Measurements from ENCODE around the gene NUAK2. TPM values are rescaled to one million over a fixed set of nuclear protein-coding genes. Genes with fewer than 3 reads are reported as not detected.

The NUAK2 gene
- total RNA-seq, 2 donors from 2014 or later, result 21.2 to 27.2 TPM

DNA sequence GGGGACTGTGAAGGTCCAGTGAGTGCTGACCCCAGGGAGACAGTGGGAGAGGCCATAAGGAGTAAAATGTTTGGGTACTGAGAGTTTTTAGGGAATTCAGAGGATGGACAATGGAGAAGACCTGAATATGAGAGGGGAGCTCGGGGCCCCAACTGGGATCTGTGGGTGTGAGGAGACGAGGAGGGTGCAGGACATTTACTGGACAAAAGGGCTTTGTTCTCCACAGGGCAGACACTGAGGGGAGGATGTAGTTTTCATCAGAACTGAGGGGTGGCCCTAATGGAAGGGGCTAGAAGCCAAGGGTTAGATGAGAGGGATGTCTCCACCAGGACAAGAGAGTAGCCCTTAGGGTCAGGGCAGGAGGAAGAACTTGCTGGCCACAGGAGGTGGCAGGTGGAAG is 63.8 kb downstream of the NUAK2 start:
- H3K36me3 ChIP-seq, result no peaks in the 10 kb centered on the region
- H3K27ac ChIP-seq, result no peak overlapping the region
- H3K4me1 ChIP-seq, result no peaks in the 10 kb centered on the region
- no peaks in the 10 kb centered on the region for H3K9me3 ChIP-seq
- no peak for DNase-seq
- intact Hi-C loops (cut with DNase I), result loop anchor here (10.0 kb wide), 1 partner anchor 113 kb away; no protein-coding TSS in a partner anchor
- TF ChIP-seq, protein P1, sequence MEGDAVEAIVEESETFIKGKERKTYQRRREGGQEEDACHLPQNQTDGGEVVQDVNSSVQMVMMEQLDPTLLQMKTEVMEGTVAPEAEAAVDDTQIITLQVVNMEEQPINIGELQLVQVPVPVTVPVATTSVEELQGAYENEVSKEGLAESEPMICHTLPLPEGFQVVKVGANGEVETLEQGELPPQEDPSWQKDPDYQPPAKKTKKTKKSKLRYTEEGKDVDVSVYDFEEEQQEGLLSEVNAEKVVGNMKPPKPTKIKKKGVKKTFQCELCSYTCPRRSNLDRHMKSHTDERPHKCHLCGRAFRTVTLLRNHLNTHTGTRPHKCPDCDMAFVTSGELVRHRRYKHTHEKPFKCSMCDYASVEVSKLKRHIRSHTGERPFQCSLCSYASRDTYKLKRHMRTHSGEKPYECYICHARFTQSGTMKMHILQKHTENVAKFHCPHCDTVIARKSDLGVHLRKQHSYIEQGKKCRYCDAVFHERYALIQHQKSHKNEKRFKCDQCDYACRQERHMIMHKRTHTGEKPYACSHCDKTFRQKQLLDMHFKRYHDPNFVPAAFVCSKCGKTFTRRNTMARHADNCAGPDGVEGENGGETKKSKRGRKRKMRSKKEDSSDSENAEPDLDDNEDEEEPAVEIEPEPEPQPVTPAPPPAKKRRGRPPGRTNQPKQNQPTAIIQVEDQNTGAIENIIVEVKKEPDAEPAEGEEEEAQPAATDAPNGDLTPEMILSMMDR (IDR thresholded peaks at IDR 0.05), result no peak
- H3K9ac ChIP-seq (ENCODE audit: low read depth in 2 of 2, low read length in 2 of 2), result no peak overlapping the region
- H3K4me3 ChIP-seq, result no peak overlapping the region
- no peaks in the 10 kb centered on the region for H3K27me3 ChIP-seq

DNA sequence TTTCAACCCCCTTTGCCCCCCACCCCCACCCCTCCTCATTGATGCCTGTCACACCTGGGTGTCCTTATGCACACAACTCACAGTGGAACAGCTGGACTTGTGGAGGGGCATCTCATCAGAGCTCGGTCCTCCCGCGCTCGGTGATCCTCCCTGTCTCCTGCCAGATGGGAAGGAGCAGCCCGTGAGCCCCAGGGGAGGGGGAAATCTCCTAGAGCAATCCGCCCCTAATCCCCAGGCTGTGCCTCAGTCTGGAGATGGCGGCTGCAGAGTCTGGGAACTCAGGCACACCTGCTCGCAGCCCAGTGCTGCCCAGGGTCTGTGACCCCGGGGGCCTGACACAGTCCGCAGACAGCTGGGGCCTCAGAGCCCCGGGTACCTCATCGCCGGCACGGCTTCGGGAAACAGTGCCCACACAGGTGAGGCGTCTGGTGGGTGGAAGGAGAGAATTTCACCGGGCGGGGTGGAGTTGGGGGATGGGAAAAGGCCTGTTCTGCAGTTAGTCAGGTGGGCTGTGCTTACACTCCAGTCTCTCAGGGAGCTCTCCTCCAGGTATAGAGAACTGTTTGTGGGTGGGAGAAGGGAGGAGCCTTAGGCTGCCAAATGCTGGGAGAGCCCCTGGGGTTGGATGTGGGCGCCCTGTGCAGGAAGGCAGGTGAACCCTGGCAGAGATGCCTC is 64.5 kb downstream of the NUAK2 start:
- H3K4me3 ChIP-seq, result no peak overlapping the region

DNA sequence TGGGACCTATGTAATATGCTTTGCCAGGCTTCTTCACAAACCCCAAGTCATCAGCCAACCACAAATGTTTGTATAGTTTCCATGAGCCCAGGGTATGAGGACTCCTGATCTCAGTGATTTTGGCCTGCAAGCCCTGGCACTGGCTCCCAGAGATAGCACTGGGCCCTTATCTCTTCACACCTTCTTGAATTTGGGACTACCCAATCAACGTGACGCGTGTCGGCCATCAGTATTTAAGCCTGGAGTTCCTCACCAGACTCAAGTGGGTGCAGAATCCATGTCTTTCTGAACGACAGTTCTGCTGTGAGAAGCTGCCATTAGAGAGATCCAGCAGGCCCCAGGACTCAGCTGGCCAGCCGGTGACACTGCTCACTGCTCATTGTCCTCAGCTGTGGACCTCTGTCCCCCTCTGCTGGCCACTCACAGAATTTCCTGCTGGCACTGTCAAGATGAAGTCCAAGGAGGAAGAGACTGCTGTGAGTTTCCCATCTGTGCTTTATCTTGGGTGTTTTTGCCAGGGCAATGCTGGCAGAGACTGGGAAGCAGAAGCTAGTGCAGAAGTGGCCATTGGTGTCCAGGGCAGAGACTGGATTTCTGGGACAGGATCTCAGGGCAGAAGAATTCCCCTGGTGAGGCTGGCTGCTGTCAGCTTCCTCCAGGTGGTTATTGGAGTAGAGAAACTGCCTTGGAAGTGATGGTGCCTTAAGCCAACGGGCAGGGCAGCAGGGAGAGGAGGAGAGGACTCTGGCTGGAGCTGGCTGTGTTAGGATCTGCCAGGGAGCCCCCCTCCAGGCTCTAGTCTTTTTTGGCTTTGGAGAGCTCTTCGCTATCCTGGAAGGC is 65.4 kb downstream of the NUAK2 start:
- H3K9me3 ChIP-seq, result no peaks in the 10 kb centered on the region
- TF ChIP-seq, protein P1 (IDR thresholded peaks at IDR 0.05), result peak; percentile 95
- H3K27ac ChIP-seq, result no peak overlapping the region
- no peaks in the 10 kb centered on the region for H3K36me3 ChIP-seq
- H3K27me3 ChIP-seq, result no peaks in the 10 kb centered on the region
- no peak overlapping the region for H3K9ac ChIP-seq (ENCODE audit: low read depth in 2 of 2, low read length in 2 of 2)
- intact Hi-C loops (cut with DNase I), result loop anchor here (10.0 kb wide), 1 partner anchor 111 kb away; no protein-coding TSS in a partner anchor
- no peak overlapping the region for H3K4me3 ChIP-seq
- no peaks in the 10 kb centered on the region for H3K4me1 ChIP-seq
- DNase-seq, result peak; percentile 93

More for the DNA sequence above, 64.5 kb downstream of the NUAK2 start:
- DNase-seq, result no peak
- Histone ChIP-seq H3K27me3 (no peaks in the 10 kb centered on the region), H3K9ac (ENCODE audit: low read depth in 2 of 2, low read length in 2 of 2) (no peak overlapping the region), H3K27ac (no peak overlapping the region), H3K4me1 (no peaks in the 10 kb centered on the region), H3K36me3 (no peaks in the 10 kb centered on the region), H3K9me3 (no peaks in the 10 kb centered on the region)
- TF ChIP-seq, protein P1 (IDR thresholded peaks at IDR 0.05), result no peak
- intact Hi-C loops (cut with DNase I), result loop anchor here (10.0 kb wide), 1 partner anchor 112 kb away; no protein-coding TSS in a partner anchor

Other genes starting within 250 kb of the NUAK2 start
- gene TMEM81, start 237.3 kb downstream of the NUAK2 start, total RNA-seq, result 1 to 10 TPM; 2.4 to 2.5 TPM
- gene RBBP5, start 199.8 kb downstream of the NUAK2 start, total RNA-seq, result 10 to 100 TPM; 15.1 to 17.8 TPM
- gene DSTYK, start 110.0 kb downstream of the NUAK2 start, total RNA-seq, result 1 to 10 TPM; 4.5 to 5.7 TPM
- under 1 TPM; 0.25 to 0.88 TPM for gene TMCC2, start 93.8 kb downstream of the NUAK2 start, total RNA-seq
- under 1 TPM; 0.44 to 0.58 TPM for gene KLHDC8A, start 35.2 kb upstream of the NUAK2 start, total RNA-seq
- 1 to 10 TPM in 1 of 2 donors, under 1 TPM in 1; 0.77 to 1.1 TPM for gene LEMD1, start 100.3 kb upstream of the NUAK2 start, total RNA-seq
- gene BLACAT1, start 134.3 kb upstream of the NUAK2 start, total RNA-seq, result under 1 TPM; 0.20 to 0.37 TPM
- gene CDK18, start 182.9 kb upstream of the NUAK2 start, total RNA-seq, result 10 to 100 TPM; 27.9 to 46.0 TPM

Measured in colonic mucosa (tissue), 4 donors.